ENCODE measurements around the gene ESYT3. TPM values are rescaled to one million over a fixed set of nuclear protein-coding genes. Genes with fewer than 3 reads are reported as not detected.

The ESYT3 gene
- total RNA-seq, 1 donor = under 0.01 TPM

DNA sequence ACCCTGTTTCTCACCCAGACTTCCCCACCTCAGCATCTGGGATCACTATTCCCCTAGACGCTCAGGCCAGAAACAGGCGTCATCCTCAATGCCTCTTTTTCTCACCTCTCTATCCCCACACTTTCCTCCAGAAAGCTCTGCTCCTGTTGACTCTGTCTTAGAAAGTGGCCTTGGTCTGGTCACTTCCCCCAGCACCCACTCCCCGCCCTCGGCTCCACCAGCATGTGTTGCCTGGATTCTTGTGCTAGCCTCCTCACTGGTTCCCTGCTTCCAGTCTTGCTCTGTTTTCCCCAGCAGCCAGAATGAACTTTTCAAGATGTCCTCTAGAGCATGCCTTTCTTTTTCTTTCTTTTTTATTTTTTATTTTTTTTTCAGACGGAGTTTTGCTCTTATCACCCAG is 39.7 kb upstream of the ESYT3 start:
- no peak overlapping the region for H3K4me3 ChIP-seq (ENCODE audit: low read depth, low read length)
- TF ChIP-seq, protein P1, sequence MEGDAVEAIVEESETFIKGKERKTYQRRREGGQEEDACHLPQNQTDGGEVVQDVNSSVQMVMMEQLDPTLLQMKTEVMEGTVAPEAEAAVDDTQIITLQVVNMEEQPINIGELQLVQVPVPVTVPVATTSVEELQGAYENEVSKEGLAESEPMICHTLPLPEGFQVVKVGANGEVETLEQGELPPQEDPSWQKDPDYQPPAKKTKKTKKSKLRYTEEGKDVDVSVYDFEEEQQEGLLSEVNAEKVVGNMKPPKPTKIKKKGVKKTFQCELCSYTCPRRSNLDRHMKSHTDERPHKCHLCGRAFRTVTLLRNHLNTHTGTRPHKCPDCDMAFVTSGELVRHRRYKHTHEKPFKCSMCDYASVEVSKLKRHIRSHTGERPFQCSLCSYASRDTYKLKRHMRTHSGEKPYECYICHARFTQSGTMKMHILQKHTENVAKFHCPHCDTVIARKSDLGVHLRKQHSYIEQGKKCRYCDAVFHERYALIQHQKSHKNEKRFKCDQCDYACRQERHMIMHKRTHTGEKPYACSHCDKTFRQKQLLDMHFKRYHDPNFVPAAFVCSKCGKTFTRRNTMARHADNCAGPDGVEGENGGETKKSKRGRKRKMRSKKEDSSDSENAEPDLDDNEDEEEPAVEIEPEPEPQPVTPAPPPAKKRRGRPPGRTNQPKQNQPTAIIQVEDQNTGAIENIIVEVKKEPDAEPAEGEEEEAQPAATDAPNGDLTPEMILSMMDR (IDR thresholded peaks at IDR 0.05; ENCODE audit: insufficient read depth, low read depth, low read length) = no peak
- no peak for DNase-seq (ENCODE audit: low read depth)

DNA sequence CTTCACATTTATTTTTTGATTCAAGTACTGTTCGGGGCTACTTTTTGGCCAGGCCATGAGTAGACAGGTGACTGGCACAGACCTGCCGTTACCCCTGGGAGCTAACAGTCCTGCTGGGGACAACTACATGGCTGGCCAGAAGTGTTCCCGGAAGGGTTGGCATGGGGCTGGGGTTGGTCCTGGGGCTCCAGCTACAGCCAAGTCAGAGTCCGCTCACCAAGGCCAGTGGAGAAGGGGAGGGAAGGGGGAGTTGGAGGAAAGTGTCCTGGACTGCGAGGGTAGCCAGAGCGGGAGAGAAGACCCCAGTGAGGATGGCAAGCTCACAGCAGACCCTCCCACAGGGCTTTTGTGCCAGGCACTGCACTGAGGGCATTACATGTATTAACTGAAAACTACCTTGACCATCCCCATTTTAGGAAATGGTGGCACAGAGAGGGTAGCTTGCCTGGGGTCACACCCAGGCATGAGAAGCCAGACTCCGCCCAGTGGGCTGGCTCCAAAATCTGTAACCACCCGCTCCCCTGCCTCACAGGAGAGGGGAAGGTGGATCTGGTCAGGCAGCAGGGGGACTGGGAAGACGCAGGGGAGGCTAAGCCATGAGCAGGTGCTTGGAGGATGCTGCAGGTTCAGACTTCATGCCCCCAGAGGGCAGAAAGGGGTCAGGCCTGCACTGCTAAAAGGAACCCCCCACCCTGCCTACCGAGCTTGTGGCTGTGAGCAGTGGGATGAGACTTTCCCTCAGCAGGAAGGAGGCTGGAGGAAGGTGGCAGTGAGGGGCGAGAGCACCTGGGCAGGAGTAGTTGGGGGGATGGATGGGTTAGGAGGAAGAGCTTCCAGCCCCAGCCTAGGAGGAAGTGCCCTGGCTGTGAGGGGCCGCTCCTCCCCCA is 38.3 kb upstream of the ESYT3 start:
- TF ChIP-seq, protein P1 (IDR thresholded peaks at IDR 0.05; ENCODE audit: insufficient read depth, low read depth, low read length) = no peak
- DNase-seq (ENCODE audit: low read depth) = no peak
- H3K4me3 ChIP-seq (ENCODE audit: low read depth, low read length) = no peak overlapping the region

DNA sequence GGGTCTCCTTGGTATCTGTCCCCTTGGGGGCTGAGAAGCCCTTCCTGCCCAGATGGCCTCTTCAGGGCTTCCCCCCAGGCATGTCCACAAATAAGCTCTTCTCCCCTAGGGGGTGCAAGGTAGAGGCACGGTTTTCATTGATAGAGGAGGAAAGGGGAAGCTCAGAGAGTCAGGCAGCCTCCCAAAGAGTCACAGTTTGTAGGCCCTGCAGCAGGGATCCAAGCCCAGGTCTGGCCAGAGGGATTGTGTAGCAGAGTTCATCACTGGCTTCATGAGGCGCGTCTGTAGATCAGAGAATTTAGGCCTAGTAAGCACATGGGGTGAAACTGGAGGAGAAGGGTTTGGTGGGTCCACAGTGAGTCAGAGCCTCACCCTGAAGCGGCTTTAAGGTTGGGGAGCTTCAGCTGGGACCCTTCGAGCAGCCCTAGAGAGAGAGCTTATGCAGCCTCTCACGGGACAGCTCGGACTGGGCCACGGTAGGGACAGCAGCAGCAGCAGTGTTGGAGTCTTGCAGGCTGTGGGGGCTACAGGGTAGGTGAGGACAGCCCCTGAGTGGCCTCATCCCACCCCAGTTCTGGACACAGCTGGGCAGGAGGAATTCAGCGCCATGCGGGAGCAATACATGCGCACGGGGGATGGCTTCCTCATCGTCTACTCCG is 37.5 kb upstream of the ESYT3 start:
- no peak overlapping the region for H3K4me3 ChIP-seq (ENCODE audit: low read depth, low read length)
- TF ChIP-seq, protein P1 (IDR thresholded peaks at IDR 0.05; ENCODE audit: insufficient read depth, low read depth, low read length) = no peak
- DNase-seq (ENCODE audit: low read depth) = no peak

DNA sequence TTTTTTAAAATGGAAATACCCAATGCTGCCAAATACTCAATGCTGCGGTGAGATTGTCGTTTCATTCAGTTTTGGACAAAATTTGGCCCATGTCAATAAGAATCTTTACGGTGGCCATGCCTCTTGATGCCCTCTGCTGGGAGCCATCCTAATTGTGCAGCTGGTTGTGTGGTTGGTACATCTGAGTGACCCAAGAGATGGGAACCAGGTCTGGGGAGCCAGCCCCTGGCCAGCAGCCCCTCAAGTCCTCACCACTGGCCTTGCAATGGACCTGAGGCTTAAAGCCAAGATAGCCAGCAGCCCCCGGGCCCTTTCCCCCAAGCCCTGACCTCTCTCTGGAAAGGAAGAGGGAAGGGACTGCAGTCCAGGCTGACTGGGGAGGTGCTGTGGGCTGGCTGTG is 36.4 kb upstream of the ESYT3 start:
- no peak overlapping the region for H3K4me3 ChIP-seq (ENCODE audit: low read depth, low read length)
- TF ChIP-seq, protein P1 (IDR thresholded peaks at IDR 0.05; ENCODE audit: insufficient read depth, low read depth, low read length) = peak; percentile 25
- no peak for DNase-seq (ENCODE audit: low read depth)

DNA sequence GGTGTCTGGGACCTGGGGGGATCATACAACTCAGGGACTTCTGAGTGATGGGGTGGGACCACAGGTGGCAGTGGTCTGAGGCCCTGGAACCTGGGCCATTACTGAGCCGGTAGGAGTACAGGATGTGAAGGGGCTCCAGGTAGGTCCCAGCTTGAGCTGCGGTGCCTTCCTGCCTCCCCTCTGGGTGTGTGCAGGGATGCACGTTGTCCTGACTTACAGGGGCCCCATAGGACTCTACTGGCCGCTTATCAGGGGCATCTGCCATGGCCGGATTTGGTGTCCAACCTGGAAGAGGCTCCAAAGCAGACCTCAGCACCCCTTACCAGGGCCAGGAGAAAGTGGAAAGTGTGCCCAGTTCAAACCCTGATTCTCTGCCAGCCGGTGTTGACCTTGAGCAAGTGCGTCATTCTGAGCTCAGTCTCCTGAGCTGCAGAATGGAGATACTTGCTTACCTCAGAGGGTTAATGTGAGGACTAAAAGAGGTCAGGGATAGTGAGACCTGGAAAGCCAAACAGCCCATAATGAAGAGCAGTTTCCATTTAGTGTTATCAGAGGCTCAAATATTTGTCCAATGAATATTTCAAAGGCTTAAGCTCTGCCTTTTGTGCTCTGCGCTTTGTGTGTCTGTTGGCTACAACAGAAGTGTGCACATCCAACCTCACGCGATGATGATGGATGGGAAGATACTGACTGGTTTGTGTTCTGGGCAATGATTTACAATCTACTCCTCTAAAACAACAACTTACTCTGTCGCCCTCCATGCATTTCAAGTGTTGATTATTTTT is 35.4 kb upstream of the ESYT3 start:
- H3K4me3 ChIP-seq (ENCODE audit: low read depth, low read length) = no peak overlapping the region
- TF ChIP-seq, protein P1 (IDR thresholded peaks at IDR 0.05; ENCODE audit: insufficient read depth, low read depth, low read length) = no peak
- no peak for DNase-seq (ENCODE audit: low read depth)

DNA sequence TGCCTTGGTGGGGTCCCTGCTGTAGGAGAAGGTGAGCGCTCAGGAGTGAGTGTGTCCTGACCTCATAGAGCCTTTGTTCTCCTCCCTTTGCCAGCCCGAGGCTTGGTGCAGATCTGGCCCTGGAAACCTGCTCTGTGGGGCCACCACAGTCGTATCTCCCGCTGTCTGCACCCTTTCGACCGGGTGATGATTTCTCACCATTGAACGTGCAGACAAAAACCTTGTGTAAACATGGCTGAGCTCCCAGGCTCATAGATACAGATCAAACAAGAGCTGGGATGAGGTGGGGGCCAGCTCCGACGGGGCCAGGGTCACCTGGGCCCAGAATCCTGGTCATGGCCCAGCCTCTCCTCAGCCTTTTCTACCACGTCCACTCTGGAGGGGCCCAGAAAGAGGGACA is 34.6 kb upstream of the ESYT3 start:
- no peak for DNase-seq (ENCODE audit: low read depth)
- H3K4me3 ChIP-seq (ENCODE audit: low read depth, low read length) = no peak overlapping the region
- TF ChIP-seq, protein P1 (IDR thresholded peaks at IDR 0.05; ENCODE audit: insufficient read depth, low read depth, low read length) = no peak

Measured in fibroblast of villous mesenchyme (primary cell).